ENCODE results near the gene LHPP. TPM values are rescaled to one million over a fixed set of nuclear protein-coding genes. Genes with fewer than 3 reads are reported as not detected.

Gene LHPP
- total RNA-seq, 4 donors from 2014 or later: 12.3 to 25.0 (median 16.2) TPM

DNA sequence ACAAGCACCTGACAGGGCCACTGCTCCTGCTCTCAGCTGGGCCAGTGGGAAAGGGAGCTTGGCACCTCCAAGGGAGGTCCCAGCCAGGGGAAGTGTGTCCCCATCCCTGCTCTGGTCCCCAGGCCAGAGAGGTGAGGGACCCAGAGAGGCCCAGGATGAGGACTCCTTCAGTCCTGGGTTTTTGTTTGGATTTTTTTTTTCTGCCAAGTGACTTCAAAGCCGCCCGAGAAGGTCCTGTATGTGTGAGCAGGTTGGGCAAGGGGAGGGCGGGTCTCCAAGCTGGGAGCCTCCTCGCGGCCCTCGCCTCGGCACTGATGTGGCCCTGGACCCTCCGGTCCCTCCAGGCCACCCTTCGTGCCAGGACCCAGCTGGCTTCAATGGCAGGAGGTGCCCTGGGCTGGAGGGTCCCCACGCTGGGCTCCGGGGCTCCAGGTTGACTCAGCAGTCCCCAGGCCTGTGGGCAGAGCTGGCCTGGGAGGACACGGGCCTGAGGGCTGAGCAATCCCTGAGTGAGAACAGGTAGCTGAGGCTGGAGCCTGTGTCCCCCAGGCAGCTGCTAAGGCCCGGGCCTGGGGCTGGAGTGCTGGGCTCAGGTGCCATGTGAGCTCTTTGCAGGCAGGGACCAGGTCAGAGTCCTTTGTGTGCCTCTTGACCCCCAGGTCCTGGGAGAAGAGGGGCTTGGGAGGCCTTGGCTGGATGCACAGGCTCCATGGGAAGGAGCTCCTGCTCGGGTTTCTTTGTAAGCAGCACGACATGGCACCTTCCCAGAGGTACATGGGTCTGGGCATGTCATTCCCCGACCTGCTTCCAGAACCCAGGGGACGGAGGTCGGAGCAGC, 142.0 kb downstream of the LHPP start:
- Histone ChIP-seq H3K4me1 (no peaks in the 10 kb centered on the region), H3K27me3 (no peaks in the 10 kb centered on the region), H3K27ac (no peak overlapping the region), H3K36me3 (no peaks in the 10 kb centered on the region), H3K4me3 (no peak overlapping the region), H3K9me3 (no peaks in the 10 kb centered on the region)
- ATAC-seq: no peak
- TF ChIP-seq EP300 (IDR thresholded peaks at IDR 0.05) (no peak), POLR2AphosphoS5 (IDR thresholded peaks at IDR 0.05) (no peak), POLR2A (IDR thresholded peaks at IDR 0.05) (no peak)
- TF ChIP-seq, protein P1, sequence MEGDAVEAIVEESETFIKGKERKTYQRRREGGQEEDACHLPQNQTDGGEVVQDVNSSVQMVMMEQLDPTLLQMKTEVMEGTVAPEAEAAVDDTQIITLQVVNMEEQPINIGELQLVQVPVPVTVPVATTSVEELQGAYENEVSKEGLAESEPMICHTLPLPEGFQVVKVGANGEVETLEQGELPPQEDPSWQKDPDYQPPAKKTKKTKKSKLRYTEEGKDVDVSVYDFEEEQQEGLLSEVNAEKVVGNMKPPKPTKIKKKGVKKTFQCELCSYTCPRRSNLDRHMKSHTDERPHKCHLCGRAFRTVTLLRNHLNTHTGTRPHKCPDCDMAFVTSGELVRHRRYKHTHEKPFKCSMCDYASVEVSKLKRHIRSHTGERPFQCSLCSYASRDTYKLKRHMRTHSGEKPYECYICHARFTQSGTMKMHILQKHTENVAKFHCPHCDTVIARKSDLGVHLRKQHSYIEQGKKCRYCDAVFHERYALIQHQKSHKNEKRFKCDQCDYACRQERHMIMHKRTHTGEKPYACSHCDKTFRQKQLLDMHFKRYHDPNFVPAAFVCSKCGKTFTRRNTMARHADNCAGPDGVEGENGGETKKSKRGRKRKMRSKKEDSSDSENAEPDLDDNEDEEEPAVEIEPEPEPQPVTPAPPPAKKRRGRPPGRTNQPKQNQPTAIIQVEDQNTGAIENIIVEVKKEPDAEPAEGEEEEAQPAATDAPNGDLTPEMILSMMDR (IDR thresholded peaks at IDR 0.05): no peak
- WGBS, 2 donors (ENCODE audit: low coverage in 1 of 2): no CpG with 5 or more reads among the region's 18 CpGs

GRCh38 chr10:124604214-124605000, 142.8 kb downstream of the LHPP start:
- Histone ChIP-seq H3K4me1 (no peaks in the 10 kb centered on the region), H3K27me3 (no peaks in the 10 kb centered on the region), H3K27ac (peak overlapping the region in 3 of 4 donors; percentile 30 to 68 (median 43)), H3K36me3 (no peaks in the 10 kb centered on the region), H3K4me3 (no peak overlapping the region), H3K9me3 (no peaks in the 10 kb centered on the region)
- WGBS, 2 donors (ENCODE audit: low coverage in 1 of 2): 100% methylated on average over 1 of the region's 22 CpGs; no CpG with 5 or more reads in 1 of the 2 donors
- TF ChIP-seq, protein P1 (IDR thresholded peaks at IDR 0.05): no peak
- TF ChIP-seq POLR2AphosphoS5 (IDR thresholded peaks at IDR 0.05) (no peak), POLR2A (IDR thresholded peaks at IDR 0.05) (no peak), EP300 (IDR thresholded peaks at IDR 0.05) (no peak)
- ATAC-seq: no peak

- ATAC-seq: no peak
- H3K4me1 ChIP-seq: no peaks in the 10 kb centered on the region
- H3K4me3 ChIP-seq: no peak overlapping the region
- no peak for TF ChIP-seq POLR2AphosphoS5 (IDR thresholded peaks at IDR 0.05)
- TF ChIP-seq, protein P1 (IDR thresholded peaks at IDR 0.05): no peak
- TF ChIP-seq POLR2A (IDR thresholded peaks at IDR 0.05): no peak
- no peak for TF ChIP-seq EP300 (IDR thresholded peaks at IDR 0.05)
- no peaks in the 10 kb centered on the region for H3K36me3 ChIP-seq
- no peaks in the 10 kb centered on the region for H3K9me3 ChIP-seq
- no peaks in the 10 kb centered on the region for H3K27me3 ChIP-seq
- WGBS, 2 donors (ENCODE audit: low coverage in 1 of 2): no CpG with 5 or more reads among the region's 8 CpGs
- H3K27ac ChIP-seq: peak overlapping the region in 3 of 4 donors; percentile 30 to 68 (median 43)
These were observed 143.4 kb downstream of the LHPP start for GRCh38 chr10:124605001-124605370.

DNA sequence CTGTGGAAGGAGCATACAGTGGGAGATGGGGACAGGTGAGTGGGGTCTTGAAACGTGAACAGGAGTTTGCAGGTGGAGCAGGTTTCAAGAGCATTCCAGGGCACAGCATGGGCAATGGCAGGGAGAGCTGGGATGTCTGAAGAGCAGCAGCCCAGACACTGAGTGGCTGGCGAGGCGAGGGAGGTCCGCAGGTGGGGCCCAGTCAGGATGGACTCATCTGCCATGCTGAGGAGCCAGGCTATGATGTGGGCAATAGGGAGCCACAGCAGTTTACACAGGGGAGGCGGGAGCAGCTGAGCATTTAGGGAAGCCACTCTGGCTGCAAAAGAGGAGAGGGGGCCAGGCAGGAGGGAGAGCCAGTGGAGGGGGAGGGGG, 143.8 kb downstream of the LHPP start:
- no peak overlapping the region for H3K27ac ChIP-seq
- no peaks in the 10 kb centered on the region for H3K4me1 ChIP-seq
- TF ChIP-seq POLR2A (IDR thresholded peaks at IDR 0.05): no peak
- TF ChIP-seq, protein P1 (IDR thresholded peaks at IDR 0.05): no peak
- no peak for TF ChIP-seq EP300 (IDR thresholded peaks at IDR 0.05)
- TF ChIP-seq POLR2AphosphoS5 (IDR thresholded peaks at IDR 0.05): no peak
- no peaks in the 10 kb centered on the region for H3K36me3 ChIP-seq
- no peaks in the 10 kb centered on the region for H3K9me3 ChIP-seq
- WGBS, 2 donors (ENCODE audit: low coverage in 1 of 2): 90 to 96% methylated on average over 3 of the region's 5 CpGs
- H3K4me3 ChIP-seq: no peak overlapping the region
- H3K27me3 ChIP-seq: no peaks in the 10 kb centered on the region
- ATAC-seq: no peak
